ENCODE results near the gene HGD. TPM values are rescaled to one million over a fixed set of nuclear protein-coding genes. Genes with fewer than 3 reads are reported as not detected.
"Not testable (repeated sequence)": the region's sequence is repeated elsewhere in the genome, so short reads cannot be mapped to it uniquely, and the experiment has no call there.

HGD gene
- total and polyA plus RNA-seq, 2 donors from 2014 or later = 72.0 to 251 TPM

- Histone ChIP-seq H3K27ac (ENCODE audit: low read depth in 2 of 2, low read length in 2 of 2) (no peak overlapping the region), H3K9ac (ENCODE audit: low read length in 3 of 3) (no peak overlapping the region), H3K9me3 (ENCODE audit: control insufficient read depth in 2 of 3, insufficient read depth in 1 of 3, low read length in 3 of 3) (peaks cover 0 to 15% (median 0%) of the 10 kb centered on the region in 3 donors), H3K4me1 (ENCODE audit: control insufficient read depth in 2 of 3, insufficient read depth in 2 of 3, low read depth in 1 of 3, low read length in 3 of 3) (no peaks in the 10 kb centered on the region), H3K36me3 (ENCODE audit: control insufficient read depth in 2 of 3, insufficient read depth in 3 of 3, low read length in 3 of 3) (peaks cover 0 to 9% (median 4%) of the 10 kb centered on the region in 3 donors), H3K27me3 (ENCODE audit: control insufficient read depth, insufficient read depth, low read length) (no peaks in the 10 kb centered on the region), H3K4me3 (ENCODE audit: low read length in 3 of 3) (no peak overlapping the region)
- TF ChIP-seq, protein P1, sequence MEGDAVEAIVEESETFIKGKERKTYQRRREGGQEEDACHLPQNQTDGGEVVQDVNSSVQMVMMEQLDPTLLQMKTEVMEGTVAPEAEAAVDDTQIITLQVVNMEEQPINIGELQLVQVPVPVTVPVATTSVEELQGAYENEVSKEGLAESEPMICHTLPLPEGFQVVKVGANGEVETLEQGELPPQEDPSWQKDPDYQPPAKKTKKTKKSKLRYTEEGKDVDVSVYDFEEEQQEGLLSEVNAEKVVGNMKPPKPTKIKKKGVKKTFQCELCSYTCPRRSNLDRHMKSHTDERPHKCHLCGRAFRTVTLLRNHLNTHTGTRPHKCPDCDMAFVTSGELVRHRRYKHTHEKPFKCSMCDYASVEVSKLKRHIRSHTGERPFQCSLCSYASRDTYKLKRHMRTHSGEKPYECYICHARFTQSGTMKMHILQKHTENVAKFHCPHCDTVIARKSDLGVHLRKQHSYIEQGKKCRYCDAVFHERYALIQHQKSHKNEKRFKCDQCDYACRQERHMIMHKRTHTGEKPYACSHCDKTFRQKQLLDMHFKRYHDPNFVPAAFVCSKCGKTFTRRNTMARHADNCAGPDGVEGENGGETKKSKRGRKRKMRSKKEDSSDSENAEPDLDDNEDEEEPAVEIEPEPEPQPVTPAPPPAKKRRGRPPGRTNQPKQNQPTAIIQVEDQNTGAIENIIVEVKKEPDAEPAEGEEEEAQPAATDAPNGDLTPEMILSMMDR (IDR thresholded peaks at IDR 0.05; ENCODE audit: borderline replicate concordance, extremely low read depth, insufficient read depth) = no peak
- DNase-seq = no peak
- FAIRE-seq = no peak
- intact Hi-C loops (cut with DNase I) = no loop called here
Observed at GRCh38 chr3:120622870-120623726, 58.9 kb downstream of the HGD start.

DNA sequence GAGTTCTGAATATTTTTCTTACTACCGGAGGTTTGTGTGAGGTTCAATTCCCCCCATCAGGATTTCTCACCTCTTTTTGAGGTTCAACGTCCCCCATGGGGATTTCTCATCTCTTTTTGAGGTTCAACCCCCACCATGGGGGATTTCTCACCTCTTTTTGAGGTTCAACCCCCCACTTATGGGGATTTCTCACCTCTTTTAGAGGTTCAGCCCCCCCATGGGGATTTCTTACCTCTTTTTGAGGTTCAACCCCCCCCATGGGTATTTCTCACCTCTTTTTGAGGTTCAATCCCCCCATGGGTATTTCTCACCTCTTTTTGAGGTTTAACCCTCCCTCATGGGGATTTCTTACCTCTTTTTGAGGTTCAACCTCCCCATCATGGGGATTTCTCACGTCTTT is 59.6 kb downstream of the HGD start:
- DNase-seq = no peak

GRCh38 chr3:120616745-120617144 is 65.3 kb downstream of the HGD start:
- not testable (repeated sequence) for H3K36me3 ChIP-seq (ENCODE audit: control insufficient read depth in 2 of 3, insufficient read depth in 3 of 3, low read length in 3 of 3); FAIRE-seq

More for the DNA sequence above, 59.6 kb downstream of the HGD start:
- Histone ChIP-seq H3K4me3 (ENCODE audit: low read length in 3 of 3) (no peak overlapping the region), H3K9ac (ENCODE audit: low read length in 3 of 3) (no peak overlapping the region), H3K9me3 (ENCODE audit: control insufficient read depth in 2 of 3, insufficient read depth in 1 of 3, low read length in 3 of 3) (peaks cover 0 to 15% (median 0%) of the 10 kb centered on the region in 3 donors), H3K27ac (ENCODE audit: low read depth in 2 of 2, low read length in 2 of 2) (no peak overlapping the region), H3K4me1 (ENCODE audit: control insufficient read depth in 2 of 3, insufficient read depth in 2 of 3, low read depth in 1 of 3, low read length in 3 of 3) (no peaks in the 10 kb centered on the region), H3K27me3 (ENCODE audit: control insufficient read depth, insufficient read depth, low read length) (no peaks in the 10 kb centered on the region), H3K36me3 (ENCODE audit: control insufficient read depth in 2 of 3, insufficient read depth in 3 of 3, low read length in 3 of 3) (peaks cover 0 to 3% (median 0%) of the 10 kb centered on the region in 3 donors)
- TF ChIP-seq, protein P1 (IDR thresholded peaks at IDR 0.05; ENCODE audit: borderline replicate concordance, extremely low read depth, insufficient read depth) = no peak
- intact Hi-C loops (cut with DNase I) = no loop called here
- no peak for FAIRE-seq

GRCh38 chr3:120615847-120616609 is 66.0 kb downstream of the HGD start:
- DNase-seq = peak in 1 of 5 donors; percentile 92
- Histone ChIP-seq H3K36me3 (ENCODE audit: control insufficient read depth in 2 of 3, insufficient read depth in 3 of 3, low read length in 3 of 3) (no peaks in the 10 kb centered on the region), H3K27ac (ENCODE audit: low read depth in 2 of 2, low read length in 2 of 2) (no peak overlapping the region), H3K4me1 (ENCODE audit: control insufficient read depth in 2 of 3, insufficient read depth in 2 of 3, low read depth in 1 of 3, low read length in 3 of 3) (no peaks in the 10 kb centered on the region), H3K4me3 (ENCODE audit: low read length in 3 of 3) (no peak overlapping the region), H3K27me3 (ENCODE audit: control insufficient read depth, insufficient read depth, low read length) (no peaks in the 10 kb centered on the region), H3K9ac (ENCODE audit: low read length in 3 of 3) (no peak overlapping the region), H3K9me3 (ENCODE audit: control insufficient read depth in 2 of 3, insufficient read depth in 1 of 3, low read length in 3 of 3) (no peaks in the 10 kb centered on the region)
- no peak for FAIRE-seq
- TF ChIP-seq, protein P1 (IDR thresholded peaks at IDR 0.05; ENCODE audit: borderline replicate concordance, extremely low read depth, insufficient read depth) = no peak
- intact Hi-C loops (cut with DNase I) = no loop called here

More at GRCh38 chr3:120616745-120617144, 65.3 kb downstream of the HGD start:
- H3K4me3 ChIP-seq (ENCODE audit: low read length in 3 of 3); H3K27ac ChIP-seq (ENCODE audit: low read depth in 2 of 2, low read length in 2 of 2); DNase-seq; H3K9ac ChIP-seq (ENCODE audit: low read length in 3 of 3); intact Hi-C loops (cut with DNase I); H3K4me1 ChIP-seq (ENCODE audit: control insufficient read depth in 2 of 3, insufficient read depth in 2 of 3, low read depth in 1 of 3, low read length in 3 of 3); H3K27me3 ChIP-seq (ENCODE audit: control insufficient read depth, insufficient read depth, low read length); H3K9me3 ChIP-seq (ENCODE audit: control insufficient read depth in 2 of 3, insufficient read depth in 1 of 3, low read length in 3 of 3): not testable (repeated sequence)
